Posterior vena cava (tissue), 2 donors: ENCODE results near the gene PLPPR3. TPM values are rescaled to one million over a fixed set of nuclear protein-coding genes. Genes with fewer than 3 reads are reported as not detected.

Source experiments
- DNase-seq: peaks from one replicate; pipeline ENCODE4 v3.0.0-alpha.2; 2020; ENCODE audit warnings: low spot score
- intact Hi-C, 2 donors: fragments of 100-400 bp; cut with DNase I; formaldehyde crosslinking; loops; one replicate each; pipeline versions ENCODE4 v1.14.1 to v1.14.2; 2022 to 2023
- microRNA-seq, 2 donors: library from miRNA; unstranded; fragments of <30 nt; microRNA quantifications; one replicate each; pipeline ENCODE4 v1.2.0, GENCODE V29; 2020 to 2021; ENCODE audit warnings: borderline microRNAs expressed in 2 of 2
- total RNA-seq, 2 donors: library from RNA; stranded (reverse); fragmentation: NEBNext Ultra II Directional; extraction: Animal tissue kit (Norgen Biotek cat#: 25700); gene quantifications; one replicate each; pipeline ENCODE4 v1.2.1, GENCODE V29; 2021
- donor health status: DM: yes; HTN: yes; CAD: no.
- donor health status: DM: yes; HTN: yes; CAD: no.

PLPPR3 gene
- total RNA-seq, 2 donors from 2014 or later = not detected

- no peak for DNase-seq
- intact Hi-C loops = loop anchor here in 1 of 2 donors (10.0 kb wide), 1 partner anchor 232 kb away; no protein-coding TSS in a partner anchor
Observed at GRCh38 chr19:763181-763580, 58.6 kb downstream of the PLPPR3 start.

Small RNA genes lying within 50 kb of the gene (microRNA-seq; reads per million reads assigned to microRNA genes)
- gene MIR3187 (1.6 to 3.5 reads per million in 2 donors), gene MIR4745 (0.26 to 0.32 reads per million in 2 donors)

Other genes with a start within 250 kb of the PLPPR3 start
- 100 to 1,000 TPM; 288 to 300 TPM for gene BSG, start 249.4 kb downstream of the PLPPR3 start, total RNA-seq
- under 1 TPM; 0.10 to 0.37 TPM for gene HCN2, start 232.1 kb downstream of the PLPPR3 start, total RNA-seq
- 10 to 100 TPM; 25.6 to 30.7 TPM for gene POLRMT, start 188.4 kb downstream of the PLPPR3 start, total RNA-seq
- under 1 TPM in 1 of 2 donors, not detected in 1; 0.37 TPM for gene FGF22, start 182.1 kb downstream of the PLPPR3 start, total RNA-seq
- gene RNF126, start 158.7 kb downstream of the PLPPR3 start, total RNA-seq = 10 to 100 TPM; 24.5 to 27.1 TPM
- gene FSTL3, start 145.6 kb downstream of the PLPPR3 start, total RNA-seq = 100 to 1,000 TPM; 234 to 270 TPM
- not detected for gene PRSS57, start 126.5 kb downstream of the PLPPR3 start, total RNA-seq
- gene PALM, start 113.0 kb downstream of the PLPPR3 start, total RNA-seq = 100 to 1,000 TPM in 1 of 2 donors, 10 to 100 TPM in 1; 89.6 to 128 TPM
- under 1 TPM in 1 of 2 donors, not detected in 1; 0.14 TPM for gene MISP, start 70.8 kb downstream of the PLPPR3 start, total RNA-seq
- gene PTBP1, start 24.5 kb downstream of the PLPPR3 start, total RNA-seq = 100 to 1,000 TPM; 151 to 168 TPM
- gene AZU1, start 5.9 kb upstream of the PLPPR3 start, total RNA-seq = under 1 TPM in 1 of 2 donors, not detected in 1; 0.29 TPM
- gene PRTN3, start 19.0 kb upstream of the PLPPR3 start, total RNA-seq = under 1 TPM in 1 of 2 donors, not detected in 1; 0.38 TPM
- 1 to 10 TPM in 1 of 2 donors, under 1 TPM in 1; 0.33 to 2.2 TPM for gene ELANE, start 30.3 kb upstream of the PLPPR3 start, total RNA-seq
- gene CFD, start 37.7 kb upstream of the PLPPR3 start, total RNA-seq = 100 to 1,000 TPM; 122 to 297 TPM
- 10 to 100 TPM; 29.4 to 33.6 TPM for gene MED16, start 71.2 kb upstream of the PLPPR3 start, total RNA-seq
- gene RNU6-9, start 71.5 kb upstream of the PLPPR3 start, total RNA-seq = not detected
- 10 to 100 TPM; 36.2 to 41.5 TPM for gene R3HDM4, start 91.3 kb upstream of the PLPPR3 start, total RNA-seq
- gene KISS1R, start 95.4 kb upstream of the PLPPR3 start, total RNA-seq = not detected
- gene ARID3A, start 104.1 kb upstream of the PLPPR3 start, total RNA-seq = 1 to 10 TPM; 6.3 to 10.0 TPM
- 10 to 100 TPM; 13.4 to 17.2 TPM for gene WDR18, start 162.4 kb upstream of the PLPPR3 start, total RNA-seq
- gene GRIN3B, start 178.5 kb upstream of the PLPPR3 start, total RNA-seq = under 1 TPM in 1 of 2 donors, not detected in 1; 0.05 TPM
- 10 to 100 TPM; 96.5 to 99.8 TPM for gene TMEM259, start 199.2 kb upstream of the PLPPR3 start, total RNA-seq
- not detected for gene RNU6-2, start 199.6 kb upstream of the PLPPR3 start, total RNA-seq
- gene CNN2, start 204.7 kb upstream of the PLPPR3 start, total RNA-seq = 100 to 1,000 TPM in 1 of 2 donors, 10 to 100 TPM in 1; 94.7 to 136 TPM
- gene ABCA7, start 218.2 kb upstream of the PLPPR3 start, total RNA-seq = 1 to 10 TPM; 4.0 to 4.4 TPM
- gene ARHGAP45, start 245.2 kb upstream of the PLPPR3 start, total RNA-seq = 10 to 100 TPM in 1 of 2 donors, 1 to 10 TPM in 1; 10.0 to 26.8 TPM